Neuronal stem cell (in vitro differentiated cells): ENCODE results near the gene FXYD6.

Experiments
- DNase-seq: peaks from one replicate; pipeline ENCODE4 v3.0.0-alpha.2; 2013; ENCODE audit warnings: low spot score
- H2AFZ ChIP-seq: one replicate; pipeline ENCODE4 v1.6.1; 2013; ENCODE audit warnings: mild to moderate bottlenecking, low read length, inconsistent platforms
- H2AK5ac ChIP-seq: 2 replicates; pipeline ENCODE4 v1.6.1; 2013; ENCODE audit warnings: low read depth, mild to moderate bottlenecking, inconsistent platforms, low read length, moderate library complexity, mixed read lengths
- H2BK120ac ChIP-seq: 2 replicates; pipeline ENCODE4 v1.6.1; 2013; ENCODE audit warnings: low read depth, mild to moderate bottlenecking, inconsistent platforms, low read length, moderate library complexity, mixed read lengths
- H2BK12ac ChIP-seq: one replicate; pipeline ENCODE4 v1.6.1; 2013; ENCODE audit warnings: low read length, inconsistent platforms
- H2BK15ac ChIP-seq: 2 replicates; pipeline ENCODE4 v1.6.1; 2013; ENCODE audit warnings: mild to moderate bottlenecking, low read length, inconsistent platforms, mixed read lengths
- H2BK5ac ChIP-seq: one replicate; pipeline ENCODE4 v1.6.1; 2013; ENCODE audit warnings: inconsistent platforms, mild to moderate bottlenecking, low read length, moderate library complexity
- H3K14ac ChIP-seq: one replicate; pipeline ENCODE4 v1.6.1; 2013; ENCODE audit warnings: low read length, inconsistent platforms
- H3K18ac ChIP-seq: 2 replicates; pipeline ENCODE4 v1.6.1; 2013; ENCODE audit warnings: low read length, inconsistent platforms
- H3K23ac ChIP-seq: 2 replicates; pipeline ENCODE4 v1.6.1; 2013; ENCODE audit warnings: low read depth, mild to moderate bottlenecking, mixed read lengths, low read length, inconsistent platforms; ENCODE audit not compliant: poor library complexity
- H3K27ac ChIP-seq: replicated peaks from 3 replicates; pipeline ENCODE4 v1.5.1; 2013; ENCODE audit warnings: low read length, inconsistent platforms
- H3K27me3 ChIP-seq, 3 experiments: 2 replicates each; pipeline ENCODE4 v1.6.1; 2013; ENCODE audit warnings: low read length in 3 of 3, mild to moderate bottlenecking in 2 of 3, inconsistent platforms in 1 of 3, low read depth in 1 of 3, mixed read lengths in 1 of 3, moderate library complexity in 1 of 3; ENCODE audit not compliant: control insufficient read depth in 3 of 3, insufficient read depth in 3 of 3
- H3K36me3 ChIP-seq, 2 donors: replicated peaks in 1 of 2; 2 replicates each; pipeline ENCODE4 v1.6.1; 2013; ENCODE audit warnings: low read length in 2 of 2; ENCODE audit not compliant: control insufficient read depth in 2 of 2, insufficient read depth in 2 of 2
- H3K4ac ChIP-seq: 2 replicates; pipeline ENCODE4 v1.6.1; 2013; ENCODE audit warnings: inconsistent platforms, mild to moderate bottlenecking, low read length, moderate library complexity
- H3K4me1 ChIP-seq, 2 donors: 1 replicate in 1 of 2; 2 replicates in 1 of 2; pipeline ENCODE4 v1.6.1; 2013; ENCODE audit warnings: low read length in 2 of 2, low read depth in 1 of 2; ENCODE audit not compliant: control insufficient read depth in 2 of 2, insufficient read depth in 1 of 2
- H3K4me2 ChIP-seq: one replicate; pipeline ENCODE4 v1.6.1; 2013; ENCODE audit warnings: mild to moderate bottlenecking, low read length, inconsistent platforms; ENCODE audit not compliant: insufficient read depth, poor library complexity, severe bottlenecking
- H3K4me3 ChIP-seq, 2 donors: 2 replicates each; pipeline ENCODE4 v1.5.1; 2013; ENCODE audit warnings: low read length in 2 of 2, mild to moderate bottlenecking in 2 of 2, inconsistent platforms in 1 of 2, moderate library complexity in 1 of 2
- H3K79me1 ChIP-seq: one replicate; pipeline ENCODE4 v1.6.1; 2013; ENCODE audit warnings: low read depth, mild to moderate bottlenecking, inconsistent platforms, low read length, moderate library complexity
- H3K9ac ChIP-seq: one replicate; pipeline ENCODE4 v1.6.1; 2013; ENCODE audit warnings: mild to moderate bottlenecking, low read depth, low read length, inconsistent platforms; ENCODE audit not compliant: poor library complexity
- H3K9me3 ChIP-seq, 2 donors: replicated peaks in 1 of 2; 2 replicates each; pipeline versions ENCODE3 to v1.6.1; 2013; ENCODE audit warnings: low read length in 2 of 2, mild to moderate bottlenecking in 2 of 2, inconsistent platforms in 1 of 2, low read depth in 1 of 2, mixed read lengths in 1 of 2, moderate library complexity in 1 of 2; ENCODE audit not compliant: control insufficient read depth in 2 of 2, insufficient read depth in 1 of 2
- H4K8ac ChIP-seq: one replicate; pipeline ENCODE4 v1.6.1; 2013; ENCODE audit warnings: low read depth, mild to moderate bottlenecking, inconsistent platforms, low read length, moderate library complexity
- H4K91ac ChIP-seq: one replicate; pipeline ENCODE4 v1.6.1; 2013; ENCODE audit warnings: low read length, low read depth, mild to moderate bottlenecking, inconsistent platforms; ENCODE audit not compliant: poor library complexity
- WGBS, 2 donors: extraction: QIAGEN DNeasy Blood & Tissue Kit; methylation state at CpG; one replicate each; pipeline ENCODE4 v1.1.7; 2013; ENCODE audit warnings: missing lambda C conversion rate in 2 of 2, mixed read lengths in 1 of 2; ENCODE audit not compliant: insufficient read length in 2 of 2, insufficient replicate concordance in 1 of 2; ENCODE audit errors: extremely low coverage in 2 of 2; 5-methylcytosine and 5-hydroxymethylcytosine counted together

FXYD6 gene

DNA sequence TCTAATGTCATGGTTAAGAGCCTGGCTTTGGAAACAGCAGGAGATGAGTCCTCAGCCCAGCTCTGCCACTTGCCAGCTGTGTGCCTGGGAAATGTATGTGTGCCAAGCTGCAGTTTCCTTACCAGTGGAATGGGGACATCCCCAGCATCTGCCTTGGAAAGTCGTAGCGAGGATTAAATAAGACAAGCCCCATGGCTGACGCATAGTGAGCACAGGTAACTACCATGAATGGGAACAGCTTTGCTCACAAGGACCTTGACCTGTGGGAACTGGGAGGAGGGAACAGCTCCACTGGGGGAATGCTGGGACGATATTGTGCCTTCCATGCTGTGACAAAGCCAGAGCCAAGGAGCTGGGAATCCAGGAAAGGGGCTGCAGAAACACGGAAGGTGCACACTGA lies 76.8 kb downstream of the FXYD6 start:
- Histone ChIP-seq H3K14ac (no peak overlapping the region), H3K27me3 (peaks cover 18 to 93% (median 50%) of the 10 kb centered on the region in 3 experiments), H3K36me3 (no peaks in the 10 kb centered on the region), H3K4me3 (no peak overlapping the region), H3K4ac (no peak overlapping the region), H4K8ac (no peak overlapping the region), H3K4me1 (peaks cover 0 to 7% of the 10 kb centered on the region in 2 donors), H3K23ac (no peak overlapping the region), H3K4me2 (no peak overlapping the region), H2AK5ac (no peak overlapping the region), H3K18ac (no peak overlapping the region), H4K91ac (no peak overlapping the region), H2BK12ac (no peak overlapping the region), H3K9ac (no peak overlapping the region), H3K79me1 (peaks cover 2% of the 10 kb centered on the region), H3K9me3 (no peaks in the 10 kb centered on the region), H2AFZ (no peak overlapping the region), H2BK120ac (no peak overlapping the region), H2BK15ac (no peak overlapping the region), H2BK5ac (no peak overlapping the region), H3K27ac (no peak overlapping the region)
- DNase-seq, result no peak
- no CpG with 5 or more reads among the region's 5 CpGs for WGBS, 2 donors

DNA sequence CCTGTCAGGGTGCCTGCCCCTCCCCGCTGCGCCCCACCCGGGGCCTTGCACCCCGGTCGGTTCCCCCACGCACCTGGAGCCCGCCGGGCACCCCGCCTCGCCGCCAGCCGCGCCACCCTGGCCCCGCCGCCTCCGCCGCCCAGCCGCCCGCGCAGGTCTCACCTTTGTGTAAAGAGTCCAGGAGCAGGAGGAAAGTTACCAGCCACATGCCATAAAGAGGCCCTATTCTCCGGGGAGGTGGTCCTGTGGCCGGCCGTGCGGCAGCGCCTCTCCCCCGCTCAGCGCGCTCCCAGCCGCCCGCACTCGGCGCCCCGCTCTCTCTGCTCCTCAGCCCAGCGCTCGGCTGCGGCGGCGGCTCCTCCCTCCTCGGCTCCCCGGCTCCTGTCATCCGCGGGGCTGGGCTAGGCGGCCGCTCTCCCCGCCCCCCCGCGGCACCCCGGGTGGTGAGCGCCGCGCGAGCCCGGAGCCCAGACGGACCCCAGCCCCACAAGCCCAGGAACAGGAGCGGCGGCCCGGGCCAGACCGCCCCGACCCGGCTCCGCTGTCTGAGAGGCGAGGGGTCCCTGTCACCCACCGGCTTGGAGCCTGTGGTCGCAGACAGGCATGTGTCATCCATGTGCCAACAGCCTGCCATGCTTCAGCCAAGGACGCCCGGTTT lies 79.5 kb downstream of the FXYD6 start, which contains the start of gene DSCAML1:
Gene DSCAML1 (minus strand): TSS at position 345 of the 658 bp plus-strand sequence. CDS start 137 bp downstream, at position 208.
- Histone ChIP-seq H2BK15ac (no peak within 1 kb of the TSS), H2BK12ac (no peak within 1 kb of the TSS), H3K23ac (peak within 1 kb of the TSS; percentile 22), H3K14ac (no peak within 1 kb of the TSS), H3K4me3 (peak within 1 kb of the TSS in 1 of 2 donors; percentile 47), H3K4me2 (peak within 1 kb of the TSS; percentile 92), H3K36me3 (no peaks in the 10 kb centered on the region), H3K27ac (no peak within 1 kb of the TSS), H3K4ac (no peak within 1 kb of the TSS), H3K4me1 (peaks cover 0 to 9% of the 10 kb centered on the region in 2 donors), H3K9me3 (peaks cover 0 to 2% of the 10 kb centered on the region in 2 donors), H3K18ac (peak within 1 kb of the TSS; percentile 75), H2BK5ac (no peak within 1 kb of the TSS), H3K79me1 (peaks cover 2% of the 10 kb centered on the region), H2BK120ac (no peak within 1 kb of the TSS), H2AK5ac (peak within 1 kb of the TSS; percentile 5), H3K9ac (peak within 1 kb of the TSS; percentile 27), H4K8ac (no peak within 1 kb of the TSS), H3K27me3 (peaks cover 24 to 98% (median 75%) of the 10 kb centered on the region in 3 experiments), H2AFZ (peak within 1 kb of the TSS; percentile 35), H4K91ac (no peak within 1 kb of the TSS)
- no peak for DNase-seq
- WGBS, 2 donors, result no CpG with 5 or more reads among the region's 66 CpGs

DNA sequence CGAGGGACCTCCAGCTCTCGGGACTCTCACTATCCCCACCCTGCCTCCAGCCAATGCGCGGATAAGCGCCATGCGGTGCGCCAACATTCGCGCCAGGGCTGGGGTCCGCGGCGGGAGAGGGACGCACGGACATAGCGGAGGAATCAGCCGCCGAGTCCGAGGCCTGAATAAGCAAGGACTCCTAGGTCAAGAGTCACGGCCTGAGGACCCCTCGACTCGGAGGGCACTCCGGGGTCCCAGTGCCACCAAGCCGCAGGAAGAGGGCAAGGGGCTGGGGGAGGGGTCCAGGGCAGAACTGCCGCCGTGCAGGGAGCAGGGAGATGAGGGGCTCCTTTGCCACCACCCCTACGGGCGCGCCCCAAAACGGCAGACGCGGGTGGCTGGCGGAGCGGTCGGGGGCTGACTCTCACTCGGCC lies 80.0 kb downstream of the FXYD6 start:
- peaks cover 0 to 2% of the 10 kb centered on the region in 2 donors for H3K9me3 ChIP-seq
- no peak overlapping the region for H4K8ac ChIP-seq
- H2BK12ac ChIP-seq, result no peak overlapping the region
- no peak for DNase-seq
- no peak overlapping the region for H3K14ac ChIP-seq
- no peak overlapping the region for H2AK5ac ChIP-seq
- H3K18ac ChIP-seq, result peak overlapping the region; percentile 75
- no peak overlapping the region for H4K91ac ChIP-seq
- no peak overlapping the region for H3K4ac ChIP-seq
- H2BK15ac ChIP-seq, result no peak overlapping the region
- H3K4me1 ChIP-seq, result peaks cover 0 to 9% of the 10 kb centered on the region in 2 donors
- H3K9ac ChIP-seq, result peak overlapping the region; percentile 27
- H3K27me3 ChIP-seq, result peaks cover 24 to 95% (median 75%) of the 10 kb centered on the region in 3 experiments
- no peak overlapping the region for H3K27ac ChIP-seq
- H3K79me1 ChIP-seq, result peaks cover 2% of the 10 kb centered on the region
- H2BK120ac ChIP-seq, result no peak overlapping the region
- H3K23ac ChIP-seq, result peak overlapping the region; percentile 22
- H2BK5ac ChIP-seq, result no peak overlapping the region
- H3K4me3 ChIP-seq, result peak overlapping the region in 1 of 2 donors; percentile 5
- H2AFZ ChIP-seq, result no peak overlapping the region
- no peaks in the 10 kb centered on the region for H3K36me3 ChIP-seq
- no CpG with 5 or more reads among the region's 35 CpGs for whole genome bisulfite sequencing, 2 donors
- H3K4me2 ChIP-seq, result peak overlapping the region; percentile 92

DNA sequence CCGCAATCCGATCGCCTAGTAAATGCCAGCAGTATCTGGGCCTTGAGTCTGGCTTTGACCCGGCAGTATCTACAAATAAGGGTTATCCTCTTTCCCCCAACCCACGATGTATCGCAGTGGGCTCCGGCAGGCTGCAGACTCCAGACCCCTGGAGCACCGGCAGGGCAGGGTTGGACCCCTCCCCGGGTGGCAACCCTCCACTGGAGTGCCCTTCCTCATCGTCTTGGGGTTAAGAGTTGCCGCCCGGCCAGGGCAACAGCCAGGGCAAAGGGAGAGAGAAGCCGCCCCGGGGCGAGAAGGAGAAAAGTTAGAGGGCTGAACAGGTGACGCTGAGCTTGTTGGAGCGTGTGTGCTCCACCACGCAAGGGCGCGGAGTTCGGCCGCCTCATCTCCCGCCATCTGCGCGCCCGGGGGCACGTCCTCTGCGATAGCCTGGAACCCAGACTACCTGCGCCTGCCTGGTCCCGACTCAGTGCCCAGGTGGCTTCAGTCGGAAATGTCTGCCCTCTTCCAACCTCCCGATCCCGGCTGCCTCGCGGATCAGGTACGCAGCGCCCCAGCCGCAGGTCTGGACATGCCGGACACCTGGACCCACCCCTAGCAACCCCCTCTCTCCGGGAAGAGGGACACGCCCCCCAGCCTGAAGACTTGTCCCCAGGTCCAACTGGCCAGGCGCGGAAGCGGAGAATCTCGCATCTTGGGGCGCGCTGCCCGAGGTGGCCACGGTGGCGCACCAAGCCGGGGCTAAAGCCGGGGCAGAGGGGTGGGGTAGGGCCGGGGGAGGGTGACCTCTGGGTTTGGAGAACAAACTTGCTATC lies 80.6 kb downstream of the FXYD6 start:
- Histone ChIP-seq H3K27me3 (peaks cover 24 to 91% (median 75%) of the 10 kb centered on the region in 3 experiments), H3K9me3 (peaks cover 0 to 2% of the 10 kb centered on the region in 2 donors), H3K4me3 (peak overlapping the region in 1 of 2 donors; percentile 47), H3K36me3 (no peaks in the 10 kb centered on the region), H3K4me2 (peak overlapping the region; percentile 92), H3K4ac (no peak overlapping the region), H2AK5ac (peak overlapping the region; percentile 5), H2AFZ (no peak overlapping the region), H3K4me1 (peaks cover 0 to 9% of the 10 kb centered on the region in 2 donors), H2BK12ac (no peak overlapping the region), H2BK15ac (no peak overlapping the region), H3K79me1 (peaks cover 2% of the 10 kb centered on the region), H3K9ac (peak overlapping the region; percentile 27), H4K8ac (no peak overlapping the region), H3K27ac (no peak overlapping the region), H3K14ac (peak overlapping the region; percentile 61), H2BK5ac (no peak overlapping the region), H2BK120ac (no peak overlapping the region), H3K18ac (peak overlapping the region; percentile 61), H4K91ac (no peak overlapping the region), H3K23ac (peak overlapping the region; percentile 22)
- WGBS, 2 donors, result no CpG with 5 or more reads among the region's 53 CpGs
- DNase-seq, result no peak
